Endothelial cell of umbilical vein (primary cell): ENCODE measurements around the gene MOB2.
A peak's percentile ranks its signal among the peaks of the same experiment; 100 is the strongest.

Source experiments
- EZH2 ChIP-seq: IDR thresholded peaks from 2 replicates; pipeline ENCODE4 v1.6.1; 2012; ENCODE audit warnings: borderline replicate concordance, low read depth, mild to moderate bottlenecking, moderate library complexity, low read length, inconsistent platforms; ENCODE audit not compliant: severe bottlenecking
- GATA2 ChIP-seq: IDR thresholded peaks from 2 replicates; pipeline ENCODE4 v1.7.0; 2011; ENCODE audit warnings: low read depth, mild to moderate bottlenecking, moderate library complexity, mixed read lengths, low read length; ENCODE audit not compliant: insufficient read length, insufficient read depth
- JUN ChIP-seq: IDR thresholded peaks from 2 replicates; pipeline ENCODE4 v1.6.1; 2011; ENCODE audit warnings: borderline replicate concordance, low read depth; ENCODE audit not compliant: insufficient read length, insufficient read depth
- MAX ChIP-seq: IDR thresholded peaks from 2 replicates; pipeline ENCODE4 v1.6.1; 2011; ENCODE audit not compliant: insufficient read depth, insufficient read length
- MYC ChIP-seq: IDR thresholded peaks from one replicate; pipeline ENCODE4 v1.6.1; 2011; ENCODE audit warnings: mild to moderate bottlenecking, low read depth, low read length
- POLR2A ChIP-seq: IDR thresholded peaks from 2 replicates; pipeline ENCODE4 v1.6.1; 2012; ENCODE audit warnings: low read depth, mild to moderate bottlenecking, control low read depth, low read length
- POLR2AphosphoS5 ChIP-seq: IDR thresholded peaks from 2 replicates; pipeline ENCODE4 v1.6.1; 2012; ENCODE audit warnings: low read depth, mild to moderate bottlenecking, control low read depth, low read length, moderate library complexity; ENCODE audit not compliant: insufficient read depth
- TF ChIP-seq, protein P1 (sequence below), 2 donors: IDR thresholded peaks; 1 replicate in 1 of 2; 2 replicates in 1 of 2; pipeline ENCODE4 v1.5.1; 2011; ENCODE audit warnings: low read length in 2 of 2, mild to moderate bottlenecking in 2 of 2, moderate library complexity in 2 of 2, control low read depth in 1 of 2, inconsistent platforms in 1 of 2, low read depth in 1 of 2; ENCODE audit not compliant: insufficient read depth in 1 of 2; ENCODE audit errors: extremely low read depth in 1 of 2

GRCh38 chr11:1482581-1483444, 3.8 kb downstream of the MOB2 start:
- TF ChIP-seq, protein P1, sequence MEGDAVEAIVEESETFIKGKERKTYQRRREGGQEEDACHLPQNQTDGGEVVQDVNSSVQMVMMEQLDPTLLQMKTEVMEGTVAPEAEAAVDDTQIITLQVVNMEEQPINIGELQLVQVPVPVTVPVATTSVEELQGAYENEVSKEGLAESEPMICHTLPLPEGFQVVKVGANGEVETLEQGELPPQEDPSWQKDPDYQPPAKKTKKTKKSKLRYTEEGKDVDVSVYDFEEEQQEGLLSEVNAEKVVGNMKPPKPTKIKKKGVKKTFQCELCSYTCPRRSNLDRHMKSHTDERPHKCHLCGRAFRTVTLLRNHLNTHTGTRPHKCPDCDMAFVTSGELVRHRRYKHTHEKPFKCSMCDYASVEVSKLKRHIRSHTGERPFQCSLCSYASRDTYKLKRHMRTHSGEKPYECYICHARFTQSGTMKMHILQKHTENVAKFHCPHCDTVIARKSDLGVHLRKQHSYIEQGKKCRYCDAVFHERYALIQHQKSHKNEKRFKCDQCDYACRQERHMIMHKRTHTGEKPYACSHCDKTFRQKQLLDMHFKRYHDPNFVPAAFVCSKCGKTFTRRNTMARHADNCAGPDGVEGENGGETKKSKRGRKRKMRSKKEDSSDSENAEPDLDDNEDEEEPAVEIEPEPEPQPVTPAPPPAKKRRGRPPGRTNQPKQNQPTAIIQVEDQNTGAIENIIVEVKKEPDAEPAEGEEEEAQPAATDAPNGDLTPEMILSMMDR (IDR thresholded peaks at IDR 0.05; ENCODE audit: extremely low read depth in 1 of 2, insufficient read depth in 1 of 2, low read depth in 1 of 2, low read length in 2 of 2), result peak in 1 of 2 donors; percentile 4
- TF ChIP-seq MAX (no peak), POLR2A (no peak), EZH2 (no peak), POLR2AphosphoS5 (no peak), MYC (no peak), JUN (no peak), GATA2 (no peak)
